ENCODE measurements around the gene BRINP1. TPM values are rescaled to one million over a fixed set of nuclear protein-coding genes. Genes with fewer than 3 reads are reported as not detected.

BRINP1 gene
- total RNA-seq, 1 donor from 2014 or later = 11.4 TPM

DNA sequence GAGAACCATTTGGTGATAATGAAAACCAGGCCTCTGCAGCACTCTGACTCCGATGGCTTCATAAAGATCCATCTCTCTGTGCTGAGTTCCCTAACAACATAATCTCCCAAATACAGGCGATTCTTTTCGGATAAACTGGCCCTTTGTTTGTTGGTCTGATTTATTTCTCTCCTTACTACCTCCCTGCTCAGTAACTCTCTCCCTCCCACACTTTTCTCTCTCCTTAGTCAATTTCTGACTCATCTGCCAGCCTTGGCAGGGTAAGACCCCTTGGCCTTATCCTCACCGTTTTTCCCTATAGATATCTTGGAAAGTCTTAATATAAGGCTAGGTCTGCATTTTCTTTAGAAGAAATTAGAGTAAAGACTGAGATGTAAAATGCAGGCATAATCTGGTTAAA lies 128.7 kb downstream of the BRINP1 start:
- no peaks in the 10 kb centered on the region for H3K9me3 Mint-ChIP-seq
- peaks cover 3% of the 10 kb centered on the region for H3K36me3 Mint-ChIP-seq
- no peak overlapping the region for H3K27ac Mint-ChIP-seq
- DNase-seq (ENCODE audit: extremely low spot score, unreplicated experiment) = no peak
- TF ChIP-seq, protein P1, sequence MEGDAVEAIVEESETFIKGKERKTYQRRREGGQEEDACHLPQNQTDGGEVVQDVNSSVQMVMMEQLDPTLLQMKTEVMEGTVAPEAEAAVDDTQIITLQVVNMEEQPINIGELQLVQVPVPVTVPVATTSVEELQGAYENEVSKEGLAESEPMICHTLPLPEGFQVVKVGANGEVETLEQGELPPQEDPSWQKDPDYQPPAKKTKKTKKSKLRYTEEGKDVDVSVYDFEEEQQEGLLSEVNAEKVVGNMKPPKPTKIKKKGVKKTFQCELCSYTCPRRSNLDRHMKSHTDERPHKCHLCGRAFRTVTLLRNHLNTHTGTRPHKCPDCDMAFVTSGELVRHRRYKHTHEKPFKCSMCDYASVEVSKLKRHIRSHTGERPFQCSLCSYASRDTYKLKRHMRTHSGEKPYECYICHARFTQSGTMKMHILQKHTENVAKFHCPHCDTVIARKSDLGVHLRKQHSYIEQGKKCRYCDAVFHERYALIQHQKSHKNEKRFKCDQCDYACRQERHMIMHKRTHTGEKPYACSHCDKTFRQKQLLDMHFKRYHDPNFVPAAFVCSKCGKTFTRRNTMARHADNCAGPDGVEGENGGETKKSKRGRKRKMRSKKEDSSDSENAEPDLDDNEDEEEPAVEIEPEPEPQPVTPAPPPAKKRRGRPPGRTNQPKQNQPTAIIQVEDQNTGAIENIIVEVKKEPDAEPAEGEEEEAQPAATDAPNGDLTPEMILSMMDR (conservative IDR thresholded peaks at IDR 0.05) = no peak
- no peaks in the 10 kb centered on the region for H3K4me1 Mint-ChIP-seq (ENCODE audit: unreplicated experiment)
- H3K27me3 Mint-ChIP-seq = no peaks in the 10 kb centered on the region
- H3K4me3 Mint-ChIP-seq = no peak overlapping the region

DNA sequence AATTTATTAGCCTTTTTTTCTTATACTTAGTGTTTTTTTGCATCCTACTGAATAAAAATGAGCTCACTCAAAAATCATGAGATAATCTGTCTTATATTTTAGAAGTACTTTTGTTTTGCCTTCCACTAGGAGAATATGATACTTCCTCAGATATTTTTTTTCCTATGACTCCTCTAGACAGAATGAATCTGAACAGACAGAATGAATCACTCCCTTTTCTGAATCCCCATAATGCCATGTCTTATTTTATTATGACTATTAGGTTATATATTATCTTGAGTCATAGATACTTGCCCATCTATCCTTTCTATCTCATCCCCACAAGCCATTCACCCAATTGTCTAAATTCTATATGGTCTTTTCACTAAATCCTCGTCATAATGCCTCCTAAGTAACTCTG lies 134.6 kb downstream of the BRINP1 start:
- Mint-ChIP-seq H3K36me3 (no peaks in the 10 kb centered on the region), H3K4me3 (no peak overlapping the region), H3K9me3 (peaks cover 6% of the 10 kb centered on the region), H3K27ac (no peak overlapping the region), H3K27me3 (no peaks in the 10 kb centered on the region), H3K4me1 (ENCODE audit: unreplicated experiment) (no peaks in the 10 kb centered on the region)
- TF ChIP-seq, protein P1 (conservative IDR thresholded peaks at IDR 0.05) = no peak
- no peak for DNase-seq (ENCODE audit: extremely low spot score, unreplicated experiment)

DNA sequence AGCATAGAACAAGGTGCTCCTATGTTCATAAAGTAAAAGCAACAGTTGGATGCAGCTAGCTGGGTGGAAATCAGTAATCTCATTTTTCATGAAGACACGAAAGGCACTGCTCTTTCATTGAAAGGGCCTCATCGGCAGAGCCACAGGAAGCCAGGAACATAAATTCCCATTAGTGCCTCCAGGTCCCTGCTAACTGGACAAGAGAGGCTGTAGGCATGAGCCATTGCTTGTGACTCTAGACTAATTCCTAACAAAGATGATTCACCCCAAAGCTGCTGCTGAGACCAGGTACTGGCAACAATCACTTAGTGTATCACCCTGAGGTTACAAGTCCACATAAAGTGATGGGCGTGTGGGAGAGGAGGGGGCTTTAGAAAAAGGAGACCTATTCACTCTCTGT lies 141.8 kb downstream of the BRINP1 start:
- H3K27me3 Mint-ChIP-seq = no peaks in the 10 kb centered on the region
- H3K36me3 Mint-ChIP-seq = no peaks in the 10 kb centered on the region
- H3K4me1 Mint-ChIP-seq (ENCODE audit: unreplicated experiment) = no peaks in the 10 kb centered on the region
- H3K4me3 Mint-ChIP-seq = no peak overlapping the region
- H3K27ac Mint-ChIP-seq = no peak overlapping the region
- H3K9me3 Mint-ChIP-seq = no peaks in the 10 kb centered on the region
- DNase-seq (ENCODE audit: extremely low spot score, unreplicated experiment) = no peak
- TF ChIP-seq, protein P1 (conservative IDR thresholded peaks at IDR 0.05) = no peak

DNA sequence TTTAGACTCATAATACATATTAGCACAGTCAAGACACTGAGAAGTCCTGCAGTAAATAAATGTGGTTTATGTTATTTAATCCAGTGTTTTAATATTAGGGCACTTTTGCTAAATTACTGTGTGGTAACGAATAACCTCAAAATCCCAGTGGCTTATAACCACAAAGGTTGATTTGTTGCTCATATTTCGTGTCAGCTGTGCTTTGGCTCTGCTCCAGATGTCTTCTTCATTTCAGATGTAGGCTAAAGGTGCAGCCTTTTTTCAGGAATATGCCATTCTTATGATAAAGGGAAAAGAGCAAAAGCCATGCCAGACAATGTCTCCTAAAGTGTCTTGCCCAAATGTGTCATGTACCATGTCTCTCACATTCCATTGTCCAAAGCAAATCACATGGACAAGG lies 144.8 kb downstream of the BRINP1 start:
- TF ChIP-seq, protein P1 (conservative IDR thresholded peaks at IDR 0.05) = no peak
- Mint-ChIP-seq H3K4me1 (ENCODE audit: unreplicated experiment) (no peaks in the 10 kb centered on the region), H3K36me3 (no peaks in the 10 kb centered on the region), H3K4me3 (no peak overlapping the region), H3K27me3 (no peaks in the 10 kb centered on the region), H3K9me3 (peaks cover 5% of the 10 kb centered on the region), H3K27ac (no peak overlapping the region)
- no peak for DNase-seq (ENCODE audit: extremely low spot score, unreplicated experiment)

DNA sequence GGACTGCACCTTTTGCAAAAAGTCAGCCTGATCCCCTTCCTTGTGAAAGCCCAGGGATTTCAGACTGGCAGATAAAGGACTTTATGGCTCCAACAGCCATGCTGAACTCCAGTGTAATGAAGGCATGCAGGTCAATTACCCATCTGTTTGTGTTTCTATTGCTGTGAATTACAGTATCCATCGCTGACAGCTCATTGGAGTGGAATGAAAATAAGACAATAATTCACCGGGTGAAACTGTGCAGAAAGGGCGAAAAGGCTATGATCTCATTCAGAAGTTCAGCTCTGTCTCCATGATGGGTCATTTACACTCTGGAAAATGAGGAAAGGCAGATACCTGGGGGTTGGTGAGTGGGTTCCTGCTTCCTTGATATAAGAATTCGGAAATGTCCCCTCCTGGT lies 148.0 kb downstream of the BRINP1 start:
- peaks cover 5% of the 10 kb centered on the region for H3K9me3 Mint-ChIP-seq
- no peak overlapping the region for H3K27ac Mint-ChIP-seq
- peaks cover 6% of the 10 kb centered on the region for H3K4me1 Mint-ChIP-seq (ENCODE audit: unreplicated experiment)

More for the DNA sequence above, 148.0 kb downstream of the BRINP1 start:
- no peaks in the 10 kb centered on the region for H3K36me3 Mint-ChIP-seq
- DNase-seq (ENCODE audit: extremely low spot score, unreplicated experiment) = no peak
- H3K27me3 Mint-ChIP-seq = no peaks in the 10 kb centered on the region
- TF ChIP-seq, protein P1 (conservative IDR thresholded peaks at IDR 0.05) = no peak
- H3K4me3 Mint-ChIP-seq = no peak overlapping the region

Measured in type B pancreatic cell (in vitro differentiated cells).